Common myeloid progenitor, CD34-positive (primary cell): ENCODE measurements around the gene CHST15.

Source experiments
- CTCF ChIA-PET: fragments of 350-600 bp; sonication (Branson Sonifier 250); formaldehyde crosslinking; loops from one replicate; lab custom pipeline; 2021; ENCODE audit warnings: antibody characterized with exemption; lab: Charles Lee
- POLR2A ChIA-PET: fragments of 350-600 bp; sonication (Branson Sonifier 250); formaldehyde crosslinking; loops from one replicate; lab custom pipeline; 2021; ENCODE audit warnings: antibody characterized with exemption; lab: Charles Lee
- DNase-seq, 3 donors: peaks; one replicate each; pipeline versions ENCODE4 v3.0.0 to v3.0.0-alpha.2; 2013
- H3K27ac ChIP-seq, 2 experiments: 1 replicate in 1 of 2; 2 replicates in 1 of 2; pipeline ENCODE4 v1.7.0; 2013; ENCODE audit warnings: inconsistent platforms in 2 of 2, low read length in 2 of 2, mild to moderate bottlenecking in 2 of 2, low read depth in 1 of 2, moderate library complexity in 1 of 2; ENCODE audit not compliant: severe bottlenecking in 2 of 2, insufficient read depth in 1 of 2, poor library complexity in 1 of 2
- H3K27me3 ChIP-seq, 5 experiments: replicated peaks in 2 of 5; 1 replicate in 3 of 5; 2 replicates in 2 of 5; pipeline versions ENCODE4 v1.6.1 to v1.7.0; 2013; ENCODE audit warnings: low read length in 4 of 5, mild to moderate bottlenecking in 2 of 5, moderate library complexity in 2 of 5, inconsistent platforms in 1 of 5; ENCODE audit not compliant: insufficient read depth in 5 of 5, control insufficient read depth in 4 of 5
- H3K36me3 ChIP-seq, 4 experiments: 1 replicate in 2 of 4; 2 replicates in 2 of 4; pipeline versions ENCODE4 v1.6.1 to v1.7.0; 2013; ENCODE audit warnings: low read length in 3 of 4, control low read depth in 1 of 4, mild to moderate bottlenecking in 1 of 4; ENCODE audit not compliant: control insufficient read depth in 4 of 4, insufficient read depth in 4 of 4
- H3K4me1 ChIP-seq, 4 experiments: 1 replicate in 3 of 4; 2 replicates in 1 of 4; pipeline versions ENCODE4 v1.6.1 to v1.7.1; 2013; ENCODE audit warnings: low read length in 3 of 4, mild to moderate bottlenecking in 3 of 4, control low read depth in 1 of 4, inconsistent platforms in 1 of 4, moderate library complexity in 1 of 4; ENCODE audit not compliant: control insufficient read depth in 4 of 4, insufficient read depth in 4 of 4; ENCODE audit errors: control extremely low read depth in 1 of 4
- H3K4me3 ChIP-seq, 7 experiments: 1 replicate in 4 of 7; 2 replicates in 3 of 7; pipeline versions ENCODE4 v1.5.1 to v1.7.0; 2013; ENCODE audit warnings: mild to moderate bottlenecking in 7 of 7, low read length in 6 of 7, moderate library complexity in 6 of 7, inconsistent platforms in 2 of 7, low read depth in 2 of 7, control low read depth in 1 of 7; ENCODE audit not compliant: insufficient read depth in 4 of 7, control insufficient read depth in 1 of 7; ENCODE audit errors: extremely low read depth in 1 of 7
- H3K9me3 ChIP-seq, 5 experiments: 1 replicate in 4 of 5; 2 replicates in 1 of 5; pipeline versions ENCODE4 v1.6.1 to v1.7.1; 2013; ENCODE audit warnings: low read length in 4 of 5, mild to moderate bottlenecking in 2 of 5, inconsistent platforms in 1 of 5, low read depth in 1 of 5, moderate library complexity in 1 of 5; ENCODE audit not compliant: control insufficient read depth in 4 of 5, insufficient read depth in 2 of 5; ENCODE audit errors: control extremely low read depth in 1 of 5
- WGBS: methylation state at CpG from one replicate; pipeline ENCODE4 v1.1.5; 2013; ENCODE audit not compliant: insufficient coverage; 5-methylcytosine and 5-hydroxymethylcytosine counted together

The CHST15 gene

DNA sequence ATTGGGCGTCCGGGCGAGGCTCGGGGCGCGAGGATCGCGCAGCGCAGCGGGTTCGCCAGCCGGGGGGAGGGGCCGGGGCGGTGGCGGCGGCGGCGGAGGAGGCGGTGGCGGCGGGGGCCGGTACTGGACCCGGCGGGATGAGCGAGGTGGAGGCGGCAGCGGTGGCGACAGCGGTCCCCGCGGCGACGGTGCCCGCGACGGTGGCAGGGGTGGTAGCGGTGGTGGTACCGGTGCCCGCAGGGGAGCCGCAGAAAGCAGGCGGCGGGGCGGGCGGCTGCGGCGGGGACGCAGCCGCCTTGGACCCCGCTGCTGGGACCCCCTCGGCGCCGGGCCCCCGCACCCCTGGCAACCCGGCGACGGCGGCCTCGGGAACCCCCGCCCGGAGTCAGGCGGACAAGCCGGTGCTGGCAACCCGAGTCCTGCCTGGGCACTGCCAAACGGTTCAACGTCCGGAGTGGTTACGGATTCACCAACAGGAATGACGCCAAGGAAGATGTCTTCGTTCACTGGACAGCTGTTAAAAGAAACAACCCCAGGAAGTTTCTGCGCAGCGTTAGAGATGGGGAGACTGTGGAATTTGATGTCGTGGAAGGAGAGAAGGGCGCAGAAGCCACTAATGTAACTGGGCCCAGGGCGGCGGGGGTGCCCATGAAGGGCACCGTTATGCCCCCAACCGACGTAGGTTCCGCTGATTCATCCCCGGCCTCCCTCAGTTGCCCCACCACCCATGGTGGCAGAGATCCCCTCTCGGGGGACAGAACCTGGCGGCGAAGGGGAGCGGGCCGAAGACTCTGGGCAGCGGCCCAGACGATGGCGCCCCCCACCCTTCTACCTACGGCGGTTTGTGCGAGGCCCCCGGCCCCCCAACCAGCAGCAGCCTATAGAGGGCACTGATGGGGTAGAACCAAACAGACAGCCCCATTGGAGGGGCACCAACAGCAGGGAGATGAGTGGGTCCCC lies 101.5 kb downstream of the CHST15 start:
- POLR2A ChIA-PET = no interaction called here

DNA sequence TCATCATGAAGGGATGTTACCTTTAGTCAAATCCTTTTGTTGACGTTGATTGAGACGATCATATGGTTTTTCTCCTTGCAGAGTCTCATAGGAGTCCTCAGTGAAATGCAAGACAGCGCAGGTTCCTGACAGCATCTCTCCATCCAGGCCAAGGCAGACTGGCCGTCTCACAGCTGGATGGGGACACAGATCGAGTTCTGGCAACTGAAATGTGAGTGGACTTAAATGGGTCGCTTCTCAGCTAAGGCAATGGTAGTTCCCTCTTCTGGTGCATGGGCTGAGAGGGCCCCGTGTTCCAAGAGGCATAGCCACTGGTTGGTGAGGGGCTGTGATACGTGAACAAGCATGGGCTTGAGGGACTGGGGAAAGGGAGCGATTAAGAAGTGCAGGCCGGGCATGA lies 102.5 kb downstream of the CHST15 start:
- DNase-seq = no peak
- Histone ChIP-seq H3K36me3 (no peaks in the 10 kb centered on the region), H3K27ac (no peak overlapping the region), H3K4me1 (peaks cover 0 to 20% (median 9%) of the 10 kb centered on the region in 4 experiments), H3K4me3 (no peak overlapping the region), H3K9me3 (peaks cover 0 to 6% (median 0%) of the 10 kb centered on the region in 5 experiments), H3K27me3 (peaks cover 9 to 66% (median 16%) of the 10 kb centered on the region in 5 experiments)
- ChIA-PET CTCF (interaction anchor here (1.6 kb wide), 1 partner anchor 413 kb away, joined by 3 read pairs; no protein-coding TSS in a partner anchor), POLR2A (no interaction called here)
- 84% methylated on average over 10 of the region's 10 CpGs for WGBS

More for the DNA sequence above, 101.5 kb downstream of the CHST15 start:
- H3K27ac ChIP-seq = no peak overlapping the region
- peaks cover 0 to 3% (median 0%) of the 10 kb centered on the region in 5 experiments for H3K9me3 ChIP-seq
- peak overlapping the region in 1 of 7 experiments; percentile 6 for H3K4me3 ChIP-seq
- 5% methylated on average over 56 of the region's 92 CpGs for WGBS
- CTCF ChIA-PET = interaction anchor here (1.6 kb wide), 1 partner anchor 412 kb away, joined by 3 read pairs; no protein-coding TSS in a partner anchor
- H3K27me3 ChIP-seq = peaks cover 9 to 69% (median 16%) of the 10 kb centered on the region in 5 experiments
- no peaks in the 10 kb centered on the region for H3K36me3 ChIP-seq
- peak in 2 of 3 donors; percentile 22 to 38 for DNase-seq
- H3K4me1 ChIP-seq = peaks cover 0 to 21% (median 9%) of the 10 kb centered on the region in 4 experiments

DNA sequence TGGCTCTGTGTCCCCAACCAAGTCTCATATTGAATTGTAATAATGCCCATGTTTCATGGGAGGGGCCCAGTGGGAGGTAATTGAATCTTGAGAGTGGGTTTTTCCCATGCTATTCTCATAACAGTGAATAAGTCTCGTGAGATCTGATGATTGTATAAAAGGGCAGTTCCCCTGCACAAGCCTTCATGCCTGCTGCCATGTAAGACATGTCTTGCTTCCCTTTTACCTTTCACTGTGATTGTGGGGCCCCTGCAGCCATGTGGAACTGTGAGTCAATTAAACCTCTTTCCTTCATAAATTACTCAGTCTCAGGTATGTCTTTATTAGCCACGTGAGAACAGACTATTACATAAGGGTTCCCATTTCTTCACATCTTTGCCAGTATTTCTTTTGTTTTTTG lies 104.7 kb downstream of the CHST15 start:
- no peak for DNase-seq
- Histone ChIP-seq H3K4me3 (no peak overlapping the region), H3K9me3 (peaks cover 0 to 6% (median 0%) of the 10 kb centered on the region in 5 experiments), H3K27ac (no peak overlapping the region), H3K4me1 (peaks cover 0 to 3% (median 1%) of the 10 kb centered on the region in 4 experiments), H3K36me3 (no peaks in the 10 kb centered on the region), H3K27me3 (peaks cover 8 to 50% (median 12%) of the 10 kb centered on the region in 5 experiments)
- 100% methylated on average over 1 of the region's 2 CpGs for WGBS
- ChIA-PET POLR2A (no interaction called here), CTCF (interaction anchor here (1.2 kb wide), 1 partner anchor 415 kb away, joined by 3 read pairs; no protein-coding TSS in a partner anchor)

DNA sequence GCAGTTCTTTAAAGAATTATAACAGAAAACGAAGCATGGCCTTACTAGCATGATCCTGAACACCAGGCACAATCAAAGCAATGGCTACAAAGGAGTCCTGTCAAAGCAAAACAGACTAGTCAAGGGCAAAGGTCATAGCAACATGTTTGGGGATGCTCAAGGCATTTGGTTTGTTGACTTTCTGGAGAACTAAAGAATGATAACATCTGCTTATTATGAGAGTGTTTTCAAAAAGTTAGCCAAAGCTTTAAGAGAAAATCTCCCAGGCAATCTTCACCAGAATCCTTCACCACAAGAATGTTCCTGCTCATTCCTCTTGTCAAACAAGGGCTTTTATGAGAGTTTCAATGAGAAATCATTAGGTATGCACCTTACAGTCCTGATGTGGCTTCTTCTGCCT lies 106.7 kb downstream of the CHST15 start:
- no peak for DNase-seq
- ChIA-PET CTCF (no interaction called here), POLR2A (no interaction called here)
- Histone ChIP-seq H3K4me1 (peaks cover 0 to 3% (median 0%) of the 10 kb centered on the region in 4 experiments), H3K27ac (no peak overlapping the region), H3K36me3 (no peaks in the 10 kb centered on the region), H3K27me3 (peaks cover 6 to 45% (median 8%) of the 10 kb centered on the region in 5 experiments), H3K9me3 (peaks cover 0 to 6% (median 0%) of the 10 kb centered on the region in 5 experiments), H3K4me3 (no peak overlapping the region)
- 0% methylated on average over 1 of the region's 1 CpG for WGBS

DNA sequence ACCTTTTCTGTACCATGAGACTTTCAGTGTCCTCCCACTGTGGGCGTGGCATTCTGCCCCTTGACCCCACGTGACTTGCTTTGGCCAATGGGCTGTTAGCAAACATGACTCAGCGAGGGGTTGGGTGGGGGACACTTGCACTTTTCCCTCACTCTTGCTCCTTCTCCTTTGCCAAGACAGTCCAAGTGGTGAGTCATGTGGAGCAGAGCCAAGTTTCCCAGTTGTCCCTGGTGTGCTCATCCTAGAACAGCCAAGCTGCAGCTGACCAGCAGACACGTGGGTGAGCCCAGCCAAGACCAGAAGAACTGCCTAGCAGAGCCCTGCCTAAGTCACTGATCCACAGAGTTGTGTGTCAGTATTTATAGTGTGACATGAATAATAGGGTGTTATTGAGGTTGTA lies 119.0 kb downstream of the CHST15 start:
- POLR2A ChIA-PET = no interaction called here
- DNase-seq = no peak
- Histone ChIP-seq H3K4me3 (no peak overlapping the region), H3K27me3 (peaks cover 4 to 77% (median 35%) of the 10 kb centered on the region in 5 experiments), H3K36me3 (no peaks in the 10 kb centered on the region), H3K9me3 (peaks cover 0 to 13% (median 0%) of the 10 kb centered on the region in 5 experiments), H3K27ac (no peak overlapping the region), H3K4me1 (peaks cover 0 to 5% (median 2%) of the 10 kb centered on the region in 4 experiments)
- CTCF ChIA-PET = interaction anchor here (0.7 to 1.8 kb wide), 2 partner anchors 14 to 392 kb away, joined by 3 read pairs; no protein-coding TSS in a partner anchor
- 92% methylated on average over 2 of the region's 4 CpGs for WGBS

DNA sequence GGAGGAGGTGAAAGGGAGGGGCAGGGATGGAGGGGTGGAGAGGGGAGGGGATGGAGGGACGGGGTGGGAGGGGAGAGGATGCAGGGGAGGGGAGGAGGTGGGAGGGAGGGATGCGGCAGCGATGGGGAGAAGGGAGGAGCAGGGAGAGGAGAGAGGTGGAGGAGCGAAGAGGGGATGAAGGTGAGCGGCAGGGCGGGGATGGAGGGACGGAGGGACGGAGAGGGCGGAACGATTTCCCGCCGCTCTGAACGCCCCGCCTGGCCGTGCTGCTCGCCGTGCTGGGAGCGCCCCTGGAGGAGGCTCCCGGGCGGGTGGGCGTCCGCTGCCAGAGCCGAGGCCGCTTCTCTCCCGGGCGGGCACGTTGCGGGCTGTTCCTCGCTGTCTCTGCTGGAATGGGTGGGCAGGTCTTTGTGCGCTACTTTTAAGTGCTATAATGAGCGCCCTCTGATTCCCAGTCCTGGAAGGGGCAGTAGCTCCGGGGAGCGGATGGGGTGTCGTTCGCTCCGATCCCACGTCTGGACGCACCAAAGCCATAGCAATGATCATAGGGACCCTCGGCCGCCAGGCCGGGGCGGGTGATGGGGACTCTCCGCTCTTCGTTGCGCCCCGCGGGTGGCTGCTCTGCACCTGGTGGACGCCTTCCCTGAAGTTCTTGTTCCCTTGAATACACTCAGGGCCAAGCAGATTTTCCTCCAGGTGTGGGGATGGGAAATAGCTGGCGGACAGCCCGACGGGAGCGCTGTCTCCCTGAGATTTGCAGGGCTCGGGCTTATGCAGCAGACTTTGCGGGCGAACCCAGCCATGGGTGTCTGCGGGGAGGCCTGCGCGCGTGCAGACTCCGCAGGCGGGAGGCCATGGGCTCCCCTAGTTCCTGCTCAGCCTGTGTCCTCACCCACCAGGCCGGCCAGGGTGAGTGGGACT lies 120.7 kb downstream of the CHST15 start:
- Histone ChIP-seq H3K4me1 (peaks cover 0 to 5% (median 2%) of the 10 kb centered on the region in 4 experiments), H3K4me3 (peak overlapping the region in 1 of 7 experiments; percentile 19), H3K27me3 (peaks cover 2 to 83% (median 39%) of the 10 kb centered on the region in 5 experiments), H3K36me3 (no peaks in the 10 kb centered on the region), H3K9me3 (peaks cover 0 to 8% (median 0%) of the 10 kb centered on the region in 5 experiments), H3K27ac (no peak overlapping the region)
- ChIA-PET POLR2A (no interaction called here), CTCF (interaction anchor here (1.8 kb wide), 1 partner anchor 390 kb away, joined by 3 read pairs; no protein-coding TSS in a partner anchor)
- no peak for DNase-seq
- WGBS = 6% methylated on average over 55 of the region's 62 CpGs
